HepG2 (cell line): Measurements from ENCODE around the gene EZH1. TPM values are rescaled to one million over a fixed set of nuclear protein-coding genes. Genes with fewer than 3 reads are reported as not detected.
A peak's percentile ranks its signal among the peaks of the same experiment; 100 is the strongest.

Experiments used
- ATF5 ChIP-seq: sonication (generic); formaldehyde crosslinking; IDR thresholded peaks from 2 replicates; pipeline ENCODE4 v1.4.0; 2020; ENCODE audit warnings: mild to moderate bottlenecking, low read depth, missing genetic modification reagents
- CEBPB ChIP-seq: IDR thresholded peaks from 2 replicates; pipeline ENCODE4 v1.6.1; 2011; ENCODE audit warnings: low read depth, low read length, improper control_type of control experiment, borderline replicate concordance
- ESRRA ChIP-seq: sonication (generic); formaldehyde crosslinking; IDR thresholded peaks from 2 replicates; pipeline ENCODE4 v1.5.1; 2020; ENCODE audit warnings: mild to moderate bottlenecking, low read depth, missing genetic modification reagents
- HNF1A ChIP-seq, 2 experiments: sonication (generic) in 1 of 2; formaldehyde crosslinking in 1 of 2; IDR thresholded peaks; 2 replicates each; pipeline versions ENCODE4 v1.4.0 to v1.6.1; 2016 to 2020; ENCODE audit warnings: borderline replicate concordance in 1 of 2, low read depth in 1 of 2, mild to moderate bottlenecking in 1 of 2, missing genetic modification reagents in 1 of 2
- IKZF4 ChIP-seq: sonication (generic); formaldehyde crosslinking; IDR thresholded peaks from 2 replicates; pipeline ENCODE4 v1.5.1; 2020; ENCODE audit warnings: borderline replicate concordance, mild to moderate bottlenecking, low read depth, missing genetic modification reagents; ENCODE audit errors: not compliant biosample characterization
- ISL2 ChIP-seq: sonication (generic); formaldehyde crosslinking; IDR thresholded peaks from 2 replicates; pipeline ENCODE4 v1.5.0; 2020; ENCODE audit warnings: missing genetic modification reagents
- KLF13 ChIP-seq: sonication (generic); formaldehyde crosslinking; IDR thresholded peaks from 2 replicates; pipeline ENCODE4 v1.4.0; 2020; ENCODE audit warnings: mild to moderate bottlenecking, missing genetic modification reagents
- KLF9 ChIP-seq: IDR thresholded peaks from 2 replicates; pipeline ENCODE4 v1.6.1; 2016; ENCODE audit warnings: low read depth
- LCORL ChIP-seq, 2 experiments: fragments of 450-650 bp in 1 of 2; sonication (generic) in 1 of 2; formaldehyde crosslinking in 1 of 2; IDR thresholded peaks; 2 replicates each; pipeline versions ENCODE4 v1.5.0 to v1.6.1; 2017 to 2020; ENCODE audit warnings: antibody characterized with exemption in 1 of 2, missing genetic modification reagents in 1 of 2
- MEF2D ChIP-seq: sonication (generic); formaldehyde crosslinking; IDR thresholded peaks from 2 replicates; pipeline ENCODE4 v1.5.1; 2020; ENCODE audit warnings: mild to moderate bottlenecking, missing genetic modification reagents
- PCBP1 ChIP-seq: fragments of 200-400 bp; formaldehyde crosslinking; IDR thresholded peaks from 2 replicates; pipeline ENCODE4 v1.6.1; 2017; ENCODE audit warnings: mild to moderate bottlenecking, low read depth, low read length, borderline replicate concordance
- REPIN1 ChIP-seq: sonication (generic); formaldehyde crosslinking; IDR thresholded peaks from 2 replicates; pipeline ENCODE4 v1.8.0; 2022; ENCODE audit warnings: missing genetic modification reagents, low read depth, mild to moderate bottlenecking, borderline replicate concordance
- SAFB2 ChIP-seq: sonication (generic); formaldehyde crosslinking; IDR thresholded peaks from 2 replicates; pipeline ENCODE4 v1.5.1; 2020; ENCODE audit warnings: missing genetic modification reagents, low read depth, mild to moderate bottlenecking, borderline replicate concordance
- SP2 ChIP-seq: sonication (generic); formaldehyde crosslinking; IDR thresholded peaks from 2 replicates; pipeline ENCODE4 v1.5.1; 2020; ENCODE audit warnings: mild to moderate bottlenecking, missing genetic modification reagents
- ZFAT ChIP-seq: sonication (generic); formaldehyde crosslinking; conservative IDR thresholded peaks from 2 replicates; pipeline ENCODE4 v1.8.1; 2023; ENCODE audit warnings: missing genetic modification reagents, inconsistent platforms
- ZFP37 ChIP-seq: sonication (generic); formaldehyde crosslinking; IDR thresholded peaks from 2 replicates; pipeline ENCODE4 v1.4.0; 2020; ENCODE audit warnings: missing genetic modification reagents, borderline replicate concordance
- ZNF251 ChIP-seq: sonication (generic); formaldehyde crosslinking; IDR thresholded peaks from 2 replicates; pipeline ENCODE4 v1.9.0; 2021; ENCODE audit warnings: mild to moderate bottlenecking, missing genetic modification reagents
- ZNF414 ChIP-seq: sonication (generic); formaldehyde crosslinking; IDR thresholded peaks from 2 replicates; pipeline ENCODE4 v1.5.0; 2020; ENCODE audit warnings: missing genetic modification reagents
- ZNF552 ChIP-seq: sonication (generic); formaldehyde crosslinking; IDR thresholded peaks from 2 replicates; pipeline ENCODE4 v1.9.0; 2022; ENCODE audit warnings: missing genetic modification reagents, mild to moderate bottlenecking, borderline replicate concordance
- ZNF766 ChIP-seq: sonication (generic); formaldehyde crosslinking; IDR thresholded peaks from 2 replicates; pipeline ENCODE4 v1.5.0; 2020; ENCODE audit warnings: missing genetic modification reagents, borderline replicate concordance
- ZNF775 ChIP-seq: sonication (generic); formaldehyde crosslinking; IDR thresholded peaks from 2 replicates; pipeline ENCODE4 v1.4.0; 2020; ENCODE audit warnings: missing genetic modification reagents, mild to moderate bottlenecking, moderate library complexity, borderline replicate concordance
- polyA plus RNA-seq, 8 experiments: library from polyadenylated mRNA; depleted of rRNA in 3 of 8; stranded (reverse) in 7 of 8; unstranded in 1 of 8; fragments of >200 nt; fragmentation: Illumina TruSeq in 4 of 8; extraction: Trizol in 4 of 8; gene quantifications; 2 replicates each; pipeline versions ENCODE4 v1.2.1 to v1.2.3, GENCODE V29; 2011 to 2016; ENCODE audit warnings: low read depth in 4 of 8, missing spikeins in 1 of 8, mixed read lengths in 1 of 8; ENCODE audit not compliant: insufficient read depth in 1 of 8
- total RNA-seq, 5 experiments: library from RNA; depleted of rRNA; stranded (reverse); fragments of >200 nt; fragmentation: Illumina TruSeq; extraction: Trizol; gene quantifications; 2 replicates each; pipeline ENCODE4 v1.2.3, GENCODE V29; 2016; ENCODE audit warnings: low read depth in 1 of 5
- TF ChIP-seq, protein P1 (sequence below): sonication (generic); formaldehyde crosslinking; IDR thresholded peaks from 2 replicates; pipeline ENCODE4 v1.5.0; 2020; ENCODE audit warnings: mild to moderate bottlenecking, missing genetic modification reagents

The EZH1 gene
- total and polyA plus RNA-seq, 2 of the 13 experiments (the other 11 are each of a cell fraction or from before 2014, with no cell fraction given), result 11.6 to 24.0 TPM

DNA sequence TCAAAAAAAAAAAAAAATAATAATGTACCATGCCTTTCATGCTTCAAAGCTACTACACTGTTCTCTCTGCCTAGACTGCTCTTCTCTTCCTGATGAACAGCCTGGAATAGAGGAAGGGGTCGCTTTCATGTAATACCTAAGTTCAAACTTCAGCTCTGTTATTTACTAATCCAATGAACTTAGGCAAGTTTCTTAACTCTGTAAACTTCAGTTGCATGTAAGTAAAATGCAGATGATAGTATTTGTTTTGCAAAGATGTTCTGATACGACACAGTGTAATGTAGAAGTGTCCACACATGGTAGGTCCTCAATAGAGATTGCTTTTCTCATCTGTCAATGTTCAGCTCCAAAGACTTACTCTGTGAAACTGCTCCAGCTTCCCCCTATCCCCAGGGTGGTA, 47.1 kb upstream of the EZH1 start (continued):
- TF ChIP-seq ZNF251 (no peak), ESRRA (no peak), ZNF766 (no peak), ZFP37 (no peak), CEBPB (peak; percentile 41; the same call in 1 of the 2 replicates), ZNF414 (peak; percentile 62; the same call in 1 of the 2 replicates), LCORL (IDR thresholded peaks at IDR 0.05) (no peak), LCORL (CRISPR knock-in tag; IDR thresholded peaks at IDR 0.05) (peak; percentile 37; the same call in 1 of the 2 replicates), ZNF775 (no peak), HNF1A (IDR thresholded peaks at IDR 0.05; ENCODE audit: low read depth) (0 out of 2 replicates have a peak, but pooled peaks have one; percentile 20), HNF1A (CRISPR knock-in tag; IDR thresholded peaks at IDR 0.05; ENCODE audit: borderline replicate concordance) (no peak), ATF5 (no peak), ISL2 (no peak), REPIN1 (CRISPR knock-in tag) (no peak), ZFAT (CRISPR knock-in tag) (no peak), MEF2D (peak; percentile 50; the same call in 1 of the 2 replicates), ZNF552 (CRISPR knock-in tag) (no peak), IKZF4 (CRISPR knock-in tag) (no peak), KLF9 (CRISPR knock-in tag) (no peak), SAFB2 (CRISPR knock-in tag) (no peak), KLF13 (CRISPR knock-in tag) (no peak), SP2 (CRISPR knock-in tag) (no peak), PCBP1 (no peak)
- TF ChIP-seq, protein P1, sequence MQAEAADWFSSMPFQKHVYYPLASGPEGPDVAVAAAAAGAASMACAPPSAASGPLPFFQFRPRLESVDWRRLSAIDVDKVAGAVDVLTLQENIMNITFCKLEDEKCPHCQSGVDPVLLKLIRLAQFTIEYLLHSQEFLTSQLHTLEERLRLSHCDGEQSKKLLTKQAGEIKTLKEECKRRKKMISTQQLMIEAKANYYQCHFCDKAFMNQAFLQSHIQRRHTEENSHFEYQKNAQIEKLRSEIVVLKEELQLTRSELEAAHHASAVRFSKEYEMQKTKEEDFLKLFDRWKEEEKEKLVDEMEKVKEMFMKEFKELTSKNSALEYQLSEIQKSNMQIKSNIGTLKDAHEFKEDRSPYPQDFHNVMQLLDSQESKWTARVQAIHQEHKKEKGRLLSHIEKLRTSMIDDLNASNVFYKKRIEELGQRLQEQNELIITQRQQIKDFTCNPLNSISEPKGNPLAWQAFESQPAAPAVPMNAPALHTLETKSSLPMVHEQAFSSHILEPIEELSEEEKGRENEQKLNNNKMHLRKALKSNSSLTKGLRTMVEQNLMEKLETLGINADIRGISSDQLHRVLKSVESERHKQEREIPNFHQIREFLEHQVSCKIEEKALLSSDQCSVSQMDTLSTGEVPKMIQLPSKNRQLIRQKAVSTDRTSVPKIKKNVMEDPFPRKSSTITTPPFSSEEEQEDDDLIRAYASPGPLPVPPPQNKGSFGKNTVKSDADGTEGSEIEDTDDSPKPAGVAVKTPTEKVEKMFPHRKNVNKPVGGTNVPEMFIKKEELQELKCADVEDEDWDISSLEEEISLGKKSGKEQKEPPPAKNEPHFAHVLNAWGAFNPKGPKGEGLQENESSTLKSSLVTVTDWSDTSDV, result no peak
